HepG2 (cell line): Measurements from ENCODE around the gene TMC8. TPM values are rescaled to one million over a fixed set of nuclear protein-coding genes. Genes with fewer than 3 reads are reported as not detected.

Experiments used
- CENPT ChIP-seq: sonication (generic); formaldehyde crosslinking; IDR thresholded peaks from 2 replicates; pipeline ENCODE4 v1.8.0; 2022; ENCODE audit warnings: low read depth, mild to moderate bottlenecking, moderate library complexity, missing genetic modification reagents
- MIER3 ChIP-seq: IDR thresholded peaks from 2 replicates; pipeline ENCODE4 v1.6.1; 2016; ENCODE audit warnings: missing compliant biosample characterization, borderline replicate concordance
- NFYC ChIP-seq: IDR thresholded peaks from 2 replicates; pipeline ENCODE4 v1.6.1; 2016; ENCODE audit warnings: missing genetic modification reagents, missing compliant biosample characterization
- NPAS2 ChIP-seq: sonication (generic); formaldehyde crosslinking; IDR thresholded peaks from 2 replicates; pipeline ENCODE4 v1.8.0; 2022; ENCODE audit warnings: mild to moderate bottlenecking, missing genetic modification reagents, borderline replicate concordance
- RARA ChIP-seq: IDR thresholded peaks from 2 replicates; pipeline ENCODE4 v1.6.1; 2016; ENCODE audit warnings: missing genetic modification reagents, missing compliant biosample characterization
- SIX1 ChIP-seq: sonication (generic); formaldehyde crosslinking; IDR thresholded peaks from 2 replicates; pipeline ENCODE4 v1.4.0; 2020; ENCODE audit warnings: missing genetic modification reagents, borderline replicate concordance
- STAG1 ChIP-seq: sonication (generic); formaldehyde crosslinking; IDR thresholded peaks from 2 replicates; pipeline ENCODE4 v1.4.0; 2020; ENCODE audit warnings: missing genetic modification reagents
- TGIF2 ChIP-seq: IDR thresholded peaks from 2 replicates; pipeline ENCODE4 v1.6.1; 2016; ENCODE audit warnings: control low read depth, missing compliant biosample characterization
- ZFP37 ChIP-seq: sonication (generic); formaldehyde crosslinking; IDR thresholded peaks from 2 replicates; pipeline ENCODE4 v1.4.0; 2020; ENCODE audit warnings: missing genetic modification reagents, borderline replicate concordance
- ZMAT3 ChIP-seq: sonication (generic); formaldehyde crosslinking; conservative IDR thresholded peaks from 2 replicates; pipeline ENCODE4 v1.7.0; 2021; ENCODE audit warnings: missing genetic modification reagents
- ZNF33B ChIP-seq: sonication (generic); formaldehyde crosslinking; IDR thresholded peaks from 2 replicates; pipeline ENCODE4 v1.5.1; 2020; ENCODE audit warnings: mild to moderate bottlenecking, missing genetic modification reagents
- ZNF83 ChIP-seq: sonication (generic); formaldehyde crosslinking; IDR thresholded peaks from 2 replicates; pipeline ENCODE4 v1.4.0; 2020; ENCODE audit warnings: missing genetic modification reagents, mild to moderate bottlenecking, borderline replicate concordance
- ZNF839 ChIP-seq: sonication (generic); formaldehyde crosslinking; IDR thresholded peaks from 2 replicates; pipeline ENCODE4 v1.4.0; 2020; ENCODE audit warnings: missing genetic modification reagents, mild to moderate bottlenecking, borderline replicate concordance
- ZSCAN29 ChIP-seq: sonication (generic); formaldehyde crosslinking; conservative IDR thresholded peaks from 2 replicates; pipeline ENCODE4 v1.4.0; 2020; ENCODE audit warnings: mild to moderate bottlenecking, missing genetic modification reagents
- polyA plus RNA-seq, 8 experiments: library from polyadenylated mRNA; depleted of rRNA in 3 of 8; stranded (reverse) in 7 of 8; unstranded in 1 of 8; fragments of >200 nt; fragmentation: Illumina TruSeq in 4 of 8; extraction: Trizol in 4 of 8; gene quantifications; 2 replicates each; pipeline versions ENCODE4 v1.2.1 to v1.2.3, GENCODE V29; 2011 to 2016; ENCODE audit warnings: low read depth in 4 of 8, missing spikeins in 1 of 8, mixed read lengths in 1 of 8; ENCODE audit not compliant: insufficient read depth in 1 of 8
- total RNA-seq, 5 experiments: library from RNA; depleted of rRNA; stranded (reverse); fragments of >200 nt; fragmentation: Illumina TruSeq; extraction: Trizol; gene quantifications; 2 replicates each; pipeline ENCODE4 v1.2.3, GENCODE V29; 2016; ENCODE audit warnings: low read depth in 1 of 5
- TF ChIP-seq, protein P1 (sequence below): sonication (generic); formaldehyde crosslinking; IDR thresholded peaks from 2 replicates; pipeline ENCODE4 v1.5.0; 2020; ENCODE audit warnings: mild to moderate bottlenecking, missing genetic modification reagents, moderate library complexity
- TF ChIP-seq, protein P2 (sequence below): sonication (generic); formaldehyde crosslinking; IDR thresholded peaks from 2 replicates; pipeline ENCODE4 v1.9.0; 2022; ENCODE audit warnings: missing genetic modification reagents, mild to moderate bottlenecking, borderline replicate concordance
- TF ChIP-seq, protein P3 (sequence below): sonication (generic); formaldehyde crosslinking; IDR thresholded peaks from 2 replicates; pipeline ENCODE4 v1.4.0; 2020; ENCODE audit warnings: missing genetic modification reagents
- TF ChIP-seq, protein P4 (sequence below): sonication (generic); formaldehyde crosslinking; IDR thresholded peaks from 2 replicates; pipeline ENCODE4 v1.8.0; 2022; ENCODE audit warnings: missing genetic modification reagents, mild to moderate bottlenecking, borderline replicate concordance

Gene TMC8
- total and polyA plus RNA-seq, 2 of the 13 experiments (the other 11 are each of a cell fraction or from before 2014, with no cell fraction given), result 0.53 to 7.8 TPM

DNA sequence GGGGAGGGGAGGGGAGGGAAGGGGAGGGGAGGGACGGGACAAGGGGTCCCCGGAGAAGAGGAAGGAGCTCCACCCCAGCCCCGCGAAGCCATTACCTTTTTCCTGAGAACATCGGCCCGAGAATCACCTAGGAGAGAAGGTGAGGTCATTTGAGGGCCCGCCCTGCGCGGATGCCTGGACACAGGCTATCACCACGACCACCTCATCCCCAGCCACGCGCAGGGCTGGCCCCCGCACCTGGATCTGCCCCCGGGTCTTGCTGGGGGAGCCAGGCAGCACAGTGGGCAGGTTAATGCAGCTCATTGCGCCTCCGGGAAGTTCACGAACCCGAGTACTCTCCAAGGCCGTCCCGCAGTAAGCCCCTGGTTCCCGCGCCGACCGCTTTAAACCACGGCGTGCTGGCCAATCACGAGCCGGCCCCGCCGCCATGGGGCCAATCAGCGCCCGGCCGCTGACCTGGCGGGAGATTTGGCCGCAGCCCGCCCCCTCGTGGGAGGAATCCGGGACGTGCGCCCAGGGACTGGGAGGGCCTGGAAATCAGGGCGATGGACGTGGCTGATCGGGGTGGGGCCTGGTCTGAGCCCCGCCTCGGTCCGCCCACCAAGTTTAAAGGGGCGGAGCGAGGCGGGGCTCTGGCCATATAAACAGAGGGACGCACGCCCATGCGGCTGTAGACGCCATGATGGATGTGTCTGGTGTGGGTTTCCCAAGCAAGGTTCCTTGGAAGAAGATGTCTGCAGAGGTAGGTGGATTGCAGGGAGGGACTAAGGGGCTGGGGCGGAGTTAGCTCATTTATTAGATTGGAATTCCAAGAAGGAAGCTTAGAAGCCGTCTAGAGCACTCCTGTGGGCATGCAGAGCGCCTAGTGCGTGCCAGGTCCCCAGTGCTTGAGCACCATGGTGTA lies 56.4 kb downstream of the TMC8 start, which contains the start of the genes AFMID and TK1 (continued):
- TF ChIP-seq, protein P1, sequence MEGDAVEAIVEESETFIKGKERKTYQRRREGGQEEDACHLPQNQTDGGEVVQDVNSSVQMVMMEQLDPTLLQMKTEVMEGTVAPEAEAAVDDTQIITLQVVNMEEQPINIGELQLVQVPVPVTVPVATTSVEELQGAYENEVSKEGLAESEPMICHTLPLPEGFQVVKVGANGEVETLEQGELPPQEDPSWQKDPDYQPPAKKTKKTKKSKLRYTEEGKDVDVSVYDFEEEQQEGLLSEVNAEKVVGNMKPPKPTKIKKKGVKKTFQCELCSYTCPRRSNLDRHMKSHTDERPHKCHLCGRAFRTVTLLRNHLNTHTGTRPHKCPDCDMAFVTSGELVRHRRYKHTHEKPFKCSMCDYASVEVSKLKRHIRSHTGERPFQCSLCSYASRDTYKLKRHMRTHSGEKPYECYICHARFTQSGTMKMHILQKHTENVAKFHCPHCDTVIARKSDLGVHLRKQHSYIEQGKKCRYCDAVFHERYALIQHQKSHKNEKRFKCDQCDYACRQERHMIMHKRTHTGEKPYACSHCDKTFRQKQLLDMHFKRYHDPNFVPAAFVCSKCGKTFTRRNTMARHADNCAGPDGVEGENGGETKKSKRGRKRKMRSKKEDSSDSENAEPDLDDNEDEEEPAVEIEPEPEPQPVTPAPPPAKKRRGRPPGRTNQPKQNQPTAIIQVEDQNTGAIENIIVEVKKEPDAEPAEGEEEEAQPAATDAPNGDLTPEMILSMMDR (CRISPR knock-in tag), result peak; percentile 98
- TF ChIP-seq ZNF33B (CRISPR knock-in tag), result 0 out of 2 replicates have a peak, but pooled peaks have one; percentile 77
- TF ChIP-seq ZFP37 (CRISPR knock-in tag), result peak; percentile 59; the same call in 1 of the 2 replicates
- TF ChIP-seq CENPT, result peak; percentile 98
- peak; percentile 89; the same call in 1 of the 2 replicates for TF ChIP-seq TGIF2 (CRISPR knock-in tag)
- TF ChIP-seq, protein P2, sequence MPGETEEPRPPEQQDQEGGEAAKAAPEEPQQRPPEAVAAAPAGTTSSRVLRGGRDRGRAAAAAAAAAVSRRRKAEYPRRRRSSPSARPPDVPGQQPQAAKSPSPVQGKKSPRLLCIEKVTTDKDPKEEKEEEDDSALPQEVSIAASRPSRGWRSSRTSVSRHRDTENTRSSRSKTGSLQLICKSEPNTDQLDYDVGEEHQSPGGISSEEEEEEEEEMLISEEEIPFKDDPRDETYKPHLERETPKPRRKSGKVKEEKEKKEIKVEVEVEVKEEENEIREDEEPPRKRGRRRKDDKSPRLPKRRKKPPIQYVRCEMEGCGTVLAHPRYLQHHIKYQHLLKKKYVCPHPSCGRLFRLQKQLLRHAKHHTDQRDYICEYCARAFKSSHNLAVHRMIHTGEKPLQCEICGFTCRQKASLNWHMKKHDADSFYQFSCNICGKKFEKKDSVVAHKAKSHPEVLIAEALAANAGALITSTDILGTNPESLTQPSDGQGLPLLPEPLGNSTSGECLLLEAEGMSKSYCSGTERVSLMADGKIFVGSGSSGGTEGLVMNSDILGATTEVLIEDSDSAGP (CRISPR knock-in tag), result peak; percentile 94
- TF ChIP-seq ZMAT3 (CRISPR knock-in tag), result peak; percentile 89
- TF ChIP-seq NPAS2 (CRISPR knock-in tag), result no peak
- no peak for TF ChIP-seq ZSCAN29 (CRISPR knock-in tag)
- TF ChIP-seq, protein P3, sequence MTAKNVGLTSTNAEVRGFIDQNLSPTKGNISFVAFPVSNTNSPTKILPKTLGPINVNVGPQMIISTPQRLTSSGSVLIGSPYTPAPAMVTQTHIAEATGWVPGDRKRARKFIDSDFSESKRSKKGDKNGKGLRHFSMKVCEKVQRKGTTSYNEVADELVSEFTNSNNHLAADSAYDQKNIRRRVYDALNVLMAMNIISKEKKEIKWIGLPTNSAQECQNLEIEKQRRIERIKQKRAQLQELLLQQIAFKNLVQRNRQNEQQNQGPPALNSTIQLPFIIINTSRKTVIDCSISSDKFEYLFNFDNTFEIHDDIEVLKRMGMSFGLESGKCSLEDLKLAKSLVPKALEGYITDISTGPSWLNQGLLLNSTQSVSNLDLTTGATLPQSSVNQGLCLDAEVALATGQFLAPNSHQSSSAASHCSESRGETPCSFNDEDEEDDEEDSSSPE, result peak; percentile 100
- peak; percentile 78 for TF ChIP-seq MIER3
- peak; percentile 22; the same call in 1 of the 2 replicates for TF ChIP-seq SIX1 (CRISPR knock-in tag)
- TF ChIP-seq ZNF839, result no peak
- peak; percentile 99 for TF ChIP-seq NFYC (CRISPR knock-in tag)
- peak; percentile 60 for TF ChIP-seq STAG1 (CRISPR knock-in tag)
- TF ChIP-seq ZNF83 (CRISPR knock-in tag), result 0 out of 2 replicates have a peak, but pooled peaks have one; percentile 44
- TF ChIP-seq, protein P4, sequence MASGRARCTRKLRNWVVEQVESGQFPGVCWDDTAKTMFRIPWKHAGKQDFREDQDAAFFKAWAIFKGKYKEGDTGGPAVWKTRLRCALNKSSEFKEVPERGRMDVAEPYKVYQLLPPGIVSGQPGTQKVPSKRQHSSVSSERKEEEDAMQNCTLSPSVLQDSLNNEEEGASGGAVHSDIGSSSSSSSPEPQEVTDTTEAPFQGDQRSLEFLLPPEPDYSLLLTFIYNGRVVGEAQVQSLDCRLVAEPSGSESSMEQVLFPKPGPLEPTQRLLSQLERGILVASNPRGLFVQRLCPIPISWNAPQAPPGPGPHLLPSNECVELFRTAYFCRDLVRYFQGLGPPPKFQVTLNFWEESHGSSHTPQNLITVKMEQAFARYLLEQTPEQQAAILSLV (CRISPR knock-in tag), result peak; percentile 64; the same call in 1 of the 2 replicates
- peak; percentile 60 for TF ChIP-seq RARA (CRISPR knock-in tag)
